Stimulated activated CD4-positive, alpha-beta T cell treated with anti-CD3 and anti-CD28 coated beads, Interleukin-4, amount 100 ng/mL, for 4 hours (primary cell): ENCODE data around the gene ADCY4.

Experiments used
- DNase-seq, 2 experiments: peaks; one replicate each; pipeline ENCODE4 v3.0.0-alpha.2; 2020

ADCY4 gene

GRCh38 chr14:24314377-24315193, 20.3 kb downstream of the ADCY4 start:
- DNase-seq = no peak

GRCh38 chr14:24313913-24314312, 21.0 kb downstream of the ADCY4 start:
- DNase-seq = no peak

DNA sequence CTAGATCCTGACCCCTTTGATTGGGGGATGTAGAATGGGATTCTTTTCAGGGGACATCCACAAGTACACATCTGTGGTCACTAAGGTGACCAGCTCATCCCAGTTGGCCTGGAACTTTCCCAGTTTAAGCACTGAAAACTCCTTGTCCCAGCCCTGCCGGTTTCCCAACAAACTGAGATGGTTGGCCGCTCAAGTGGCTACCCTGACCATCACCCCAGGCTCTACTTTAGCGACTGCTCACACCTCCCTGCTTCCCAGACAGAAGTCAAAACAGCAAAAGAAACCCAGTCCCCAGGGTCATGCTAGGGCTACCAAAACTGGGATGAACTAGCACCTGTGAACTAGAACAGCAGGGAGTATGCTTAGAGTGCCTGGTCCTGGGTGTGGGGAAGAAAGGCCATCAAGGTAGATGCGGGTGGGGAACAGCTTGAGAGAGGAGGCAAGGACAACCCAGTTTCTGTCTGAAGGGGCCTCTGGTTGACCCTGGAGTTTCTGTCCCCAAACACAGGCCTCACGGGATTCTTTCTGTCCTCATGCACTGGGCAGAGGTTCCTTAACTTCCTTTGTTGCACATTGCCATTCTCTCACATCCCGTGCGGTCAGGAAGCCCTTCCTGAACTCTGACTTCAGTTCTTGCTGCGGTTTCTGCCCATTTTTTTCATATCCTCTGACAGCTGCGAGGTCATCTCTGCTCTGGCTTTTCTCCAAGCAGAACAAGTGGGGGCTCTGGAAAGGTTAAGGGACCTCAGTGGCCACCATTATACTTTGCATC, 21.9 kb downstream of the ADCY4 start:
- DNase-seq = no peak

GRCh38 chr14:24311837-24312615, 22.8 kb downstream of the ADCY4 start:
- DNase-seq = no peak

DNA sequence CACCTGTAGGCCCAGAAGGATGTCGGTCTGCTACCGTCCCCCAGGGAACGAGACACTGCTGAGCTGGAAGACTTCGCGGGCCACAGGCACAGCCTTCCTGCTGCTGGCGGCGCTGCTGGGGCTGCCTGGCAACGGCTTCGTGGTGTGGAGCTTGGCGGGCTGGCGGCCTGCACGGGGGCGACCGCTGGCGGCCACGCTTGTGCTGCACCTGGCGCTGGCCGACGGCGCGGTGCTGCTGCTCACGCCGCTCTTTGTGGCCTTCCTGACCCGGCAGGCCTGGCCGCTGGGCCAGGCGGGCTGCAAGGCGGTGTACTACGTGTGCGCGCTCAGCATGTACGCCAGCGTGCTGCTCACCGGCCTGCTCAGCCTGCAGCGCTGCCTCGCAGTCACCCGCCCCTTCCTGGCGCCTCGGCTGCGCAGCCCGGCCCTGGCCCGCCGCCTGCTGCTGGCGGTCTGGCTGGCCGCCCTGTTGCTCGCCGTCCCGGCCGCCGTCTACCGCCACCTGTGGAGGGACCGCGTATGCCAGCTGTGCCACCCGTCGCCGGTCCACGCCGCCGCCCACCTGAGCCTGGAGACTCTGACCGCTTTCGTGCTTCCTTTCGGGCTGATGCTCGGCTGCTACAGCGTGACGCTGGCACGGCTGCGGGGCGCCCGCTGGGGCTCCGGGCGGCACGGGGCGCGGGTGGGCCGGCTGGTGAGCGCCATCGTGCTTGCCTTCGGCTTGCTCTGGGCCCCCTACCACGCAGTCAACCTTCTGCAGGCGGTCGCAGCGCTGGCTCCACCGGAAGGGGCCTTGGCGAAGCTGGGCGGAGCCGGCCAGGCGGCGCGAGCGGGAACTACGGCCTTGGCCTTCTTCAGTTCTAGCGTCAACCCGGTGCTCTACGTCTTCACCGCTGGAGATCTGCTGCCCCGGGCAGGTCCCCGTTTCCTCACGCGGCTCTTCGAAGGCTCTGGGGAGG, 23.9 kb downstream of the ADCY4 start, which contains the start of gene LTB4R:
Gene LTB4R, plus strand, starts transcription at position 857 of the 959 bp plus-strand sequence. CDS start 4,150 bp downstream, outside the sequence.
- DNase-seq = peak; percentile 51 to 52

GRCh38 chr14:24310265-24310645, 24.6 kb downstream of the ADCY4 start:
- DNase-seq = no peak

- DNase-seq = no peak
These were observed 25.2 kb downstream of the ADCY4 start, which contains the start of gene LTB4R2 for GRCh38 chr14:24309538-24310264. Gene LTB4R2, plus strand, starts transcription at chr14:24310140. Its CDS starts 525 bp downstream, at chr14:24310665.

DNA sequence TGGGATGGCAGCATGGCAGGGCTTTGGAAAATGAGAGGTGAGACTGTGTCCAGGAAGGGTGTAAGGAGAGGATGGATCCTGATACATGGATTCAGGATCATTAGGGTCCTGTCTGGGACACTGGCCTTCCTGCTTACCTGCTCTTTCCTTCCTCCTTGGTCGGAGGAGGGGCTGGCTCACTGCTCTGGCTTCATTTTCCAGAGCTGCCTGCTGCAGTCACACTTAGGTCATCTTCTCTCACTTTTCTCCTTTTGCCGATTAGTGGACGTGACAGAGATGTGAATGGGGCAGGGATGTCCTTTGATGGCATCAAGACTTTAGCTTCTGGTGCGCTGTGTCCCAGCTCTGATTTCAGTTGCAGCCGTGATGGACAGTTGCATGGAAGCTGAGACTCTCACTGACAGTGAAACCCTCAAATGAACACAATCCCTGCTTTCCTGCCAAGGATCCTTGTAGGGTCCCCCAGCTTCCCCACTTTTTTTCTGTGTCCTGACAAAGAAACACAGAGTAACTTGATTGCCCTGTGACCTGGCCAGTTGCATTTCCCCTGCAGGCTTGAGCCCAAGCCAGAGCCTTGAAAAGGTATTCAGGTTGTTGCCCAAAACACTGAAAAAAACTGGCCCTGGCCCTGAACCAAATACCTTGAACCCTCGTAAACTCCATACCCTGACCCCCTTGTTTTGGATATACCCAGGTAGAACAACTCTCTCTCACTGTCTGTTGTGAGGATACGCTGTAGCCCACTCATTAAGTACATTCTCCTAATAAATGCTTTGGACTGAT, 26.3 kb downstream of the ADCY4 start:
- no peak for DNase-seq

- peak; percentile 50 for DNase-seq
These were observed 27.1 kb downstream of the ADCY4 start, which contains the start of gene CIDEB for GRCh38 chr14:24307575-24308341. Gene CIDEB, minus strand, starts transcription at chr14:24307977. Its CDS starts 119 bp downstream, at chr14:24307858.

GRCh38 chr14:24307156-24307574, 27.7 kb downstream of the ADCY4 start:
- no peak for DNase-seq

GRCh38 chr14:24304019-24304387, 30.9 kb downstream of the ADCY4 start:
- no peak for DNase-seq

DNA sequence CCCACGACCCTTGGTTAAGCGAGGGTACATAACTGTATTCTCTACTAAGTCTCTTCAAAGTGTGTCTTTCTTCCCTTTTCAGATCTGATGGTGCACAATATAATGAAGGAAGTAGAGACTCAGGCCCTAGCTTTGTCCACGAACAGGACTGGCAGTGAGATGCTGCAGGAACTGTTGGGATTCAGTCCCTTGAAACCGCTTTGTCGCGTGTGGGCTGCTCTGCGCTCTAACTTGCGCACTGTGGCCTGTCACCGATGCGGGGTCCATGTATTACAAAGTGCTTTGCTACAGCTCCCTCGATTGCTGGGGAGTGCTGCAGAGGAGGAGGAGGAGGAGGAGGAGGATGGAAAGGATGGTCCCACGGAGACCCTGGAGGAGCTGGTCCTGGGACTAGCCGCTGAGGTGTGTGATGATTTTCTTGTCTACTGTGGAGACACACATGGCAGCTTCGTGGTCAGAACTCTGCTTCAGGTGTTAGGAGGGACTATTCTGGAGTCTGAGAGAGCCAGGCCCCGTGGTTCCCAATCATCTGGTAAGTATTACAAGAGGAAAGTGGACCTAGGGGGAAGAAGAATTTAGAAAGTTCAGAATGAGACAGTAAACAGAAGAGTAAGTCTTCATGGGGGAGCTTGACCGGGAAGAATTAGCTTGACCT, 34.4 kb downstream of the ADCY4 start:
- DNase-seq = no peak

DNA sequence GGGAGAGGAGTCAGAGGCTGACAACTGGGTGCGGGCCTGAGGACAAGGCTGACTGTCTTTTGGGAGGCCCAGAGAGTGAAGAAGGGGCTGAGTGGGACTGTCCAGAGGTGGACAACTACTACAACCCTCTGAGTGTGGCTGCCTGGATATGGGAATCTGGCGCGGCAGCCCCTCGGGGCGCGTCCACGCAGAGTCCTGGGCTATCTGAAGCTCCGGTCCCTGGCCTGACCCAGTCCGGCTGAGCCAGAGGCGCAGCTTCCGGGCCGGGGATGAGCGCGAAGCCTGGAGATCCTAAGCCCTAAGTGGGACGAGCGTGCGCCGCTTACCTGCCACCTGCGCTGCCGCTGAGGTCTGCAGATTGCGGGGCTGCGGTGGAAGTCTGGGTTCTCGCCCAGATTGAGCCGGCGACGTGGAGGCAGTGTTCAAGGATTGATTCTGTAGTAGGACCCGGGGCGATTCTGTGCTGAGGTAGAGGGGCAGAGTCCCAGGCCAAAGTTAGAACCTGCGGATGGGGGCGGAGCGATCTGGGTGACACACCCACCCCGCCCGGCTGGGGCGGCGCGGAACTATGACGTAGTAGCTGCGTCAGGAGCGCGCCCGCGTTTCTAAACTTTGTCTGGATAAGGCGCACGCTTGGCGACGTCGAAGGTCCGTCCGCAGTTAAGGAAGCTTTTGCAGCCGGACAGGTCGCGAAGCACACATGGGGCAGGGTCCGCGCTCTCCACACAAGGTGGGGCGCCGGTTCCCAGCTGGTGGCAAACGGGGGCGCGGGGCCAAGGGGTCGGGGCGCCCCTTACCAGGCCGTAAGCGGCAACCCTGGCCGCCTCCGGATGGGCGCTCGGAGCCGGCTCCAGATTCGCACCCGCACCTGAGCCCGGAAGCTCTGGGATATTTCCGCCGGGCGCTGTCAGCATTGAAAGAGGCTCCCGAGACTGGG, 35.3 kb downstream of the ADCY4 start, which contains the start of the genes DHRS1 and NOP9:
Gene DHRS1, minus strand, starts transcription at position 526 of the 937 bp plus-strand sequence. CDS start 674 bp downstream, outside the sequence.
Gene NOP9, plus strand, starts transcription at position 596 of the 937 bp plus-strand sequence. Its CDS starts 105 bp downstream, at position 701.
- DNase-seq = peak; percentile 87 to 93

- no peak for DNase-seq
These were observed 36.0 kb downstream of the ADCY4 start for GRCh38 chr14:24298892-24299254.

- DNase-seq = no peak
These were observed 37.5 kb downstream of the ADCY4 start for GRCh38 chr14:24297190-24297964.

GRCh38 chr14:24296341-24297157, 38.3 kb downstream of the ADCY4 start:
- peak; percentile 62 to 79 for DNase-seq
